GM23248 (cell line): ENCODE results near the gene RRP1. TPM values are rescaled to one million over a fixed set of nuclear protein-coding genes. Genes with fewer than 3 reads are reported as not detected.

Experiments
- DNase-seq: peaks from one replicate; pipeline ENCODE4 v3.0.0-alpha.2; 2015
- H2AFZ ChIP-seq: fragments of 200-600 bp; sonication (generic); 2 replicates; pipeline ENCODE4 v1.6.1; 2016; ENCODE audit warnings: antibody characterized with exemption
- H3F3A ChIP-seq: fragments of 200-600 bp; sonication (generic); 2 replicates; pipeline ENCODE4 v1.6.1; 2016; ENCODE audit warnings: mild to moderate bottlenecking, antibody characterized with exemption, mixed run types; ENCODE audit not compliant: insufficient read depth
- H3K27ac ChIP-seq: fragments of 200-600 bp; sonication (generic); 2 replicates; pipeline ENCODE4 v1.5.1; 2016; ENCODE audit warnings: mild to moderate bottlenecking
- H3K27me3 ChIP-seq: fragments of 200-600 bp; sonication (generic); replicated peaks from 2 replicates; pipeline ENCODE4 v1.6.1; 2016; ENCODE audit warnings: mild to moderate bottlenecking; ENCODE audit not compliant: insufficient read depth
- H3K36me3 ChIP-seq: fragments of 200-600 bp; sonication (generic); 2 replicates; pipeline ENCODE4 v1.6.1; 2016; ENCODE audit warnings: low read depth, mild to moderate bottlenecking
- H3K4me1 ChIP-seq: fragments of 200-600 bp; sonication (generic); 2 replicates; pipeline ENCODE4 v1.6.1; 2016; ENCODE audit warnings: mild to moderate bottlenecking; ENCODE audit not compliant: insufficient read depth
- H3K4me2 ChIP-seq: fragments of 200-600 bp; sonication (generic); one replicate; pipeline ENCODE4 v1.6.1; 2016; ENCODE audit warnings: mild to moderate bottlenecking; ENCODE audit not compliant: unreplicated experiment
- H3K4me3 ChIP-seq: fragments of 200-600 bp; sonication (generic); 2 replicates; pipeline ENCODE4 v1.5.1; 2016; ENCODE audit warnings: mild to moderate bottlenecking
- H3K79me2 ChIP-seq: fragments of 200-600 bp; sonication (generic); 2 replicates; pipeline ENCODE4 v1.6.1; 2016; ENCODE audit warnings: mild to moderate bottlenecking; ENCODE audit not compliant: insufficient read depth
- H3K9ac ChIP-seq: fragments of 200-600 bp; sonication (generic); 2 replicates; pipeline ENCODE4 v1.6.1; 2016; ENCODE audit warnings: mild to moderate bottlenecking
- H3K9me2 ChIP-seq: fragments of 200-600 bp; sonication (generic); 2 replicates; pipeline ENCODE4 v1.6.1; 2016; ENCODE audit warnings: mixed run types, mild to moderate bottlenecking, moderate library complexity; ENCODE audit not compliant: insufficient read depth
- H3K9me3 ChIP-seq: fragments of 200-600 bp; sonication (generic); one replicate; pipeline ENCODE4 v1.6.1; 2017; ENCODE audit warnings: low read depth
- H4K20me1 ChIP-seq: fragments of 200-600 bp; sonication (generic); 2 replicates; pipeline ENCODE4 v1.6.0; 2016; ENCODE audit not compliant: insufficient read depth
- EZH2 ChIP-seq: fragments of 200-600 bp; sonication (generic); IDR thresholded peaks from 2 replicates; pipeline ENCODE4 v1.6.1; 2018; ENCODE audit warnings: antibody characterized with exemption, mild to moderate bottlenecking; ENCODE audit not compliant: insufficient read depth, poor library complexity, severe bottlenecking
- EZH2phosphoT487 ChIP-seq: fragments of 200-600 bp; sonication (generic); IDR thresholded peaks from 2 replicates; pipeline ENCODE4 v1.6.1; 2018; ENCODE audit warnings: antibody characterized with exemption, moderate library complexity, mild to moderate bottlenecking, low read depth; ENCODE audit not compliant: insufficient read depth
- WGBS, 2 experiments: methylation state at CpG; one replicate each; pipeline ENCODE4 v1.1.6; 2015 to 2017; ENCODE audit warnings: low lambda C conversion rate in 2 of 2, low coverage in 1 of 2; ENCODE audit errors: missing lambda C conversion rate in 2 of 2; 5-methylcytosine and 5-hydroxymethylcytosine counted together
- in situ Hi-C: fragments of 300-500 bp; cut with MboI; formaldehyde crosslinking; loops from 2 replicates; pipeline ENCODE4 v1.15.0; 2020
- polyA plus RNA-seq: library from polyadenylated mRNA; unstranded; fragments of >200 nt; fragmentation: Nextera tagmentation; extraction: Ambion mirVana; gene quantifications from 2 replicates; pipeline ENCODE4 v1.2.1, GENCODE V29; 2016
- total RNA-seq: library from RNA; depleted of rRNA; stranded (reverse); fragments of >200 nt; shearing (Covaris generic); gene quantifications from 2 replicates; pipeline ENCODE4 v1.2.3, GENCODE V29; 2014

The RRP1 gene
- total and polyA plus RNA-seq, 2 experiments from 2014 or later: 17.6 to 22.3 TPM

DNA sequence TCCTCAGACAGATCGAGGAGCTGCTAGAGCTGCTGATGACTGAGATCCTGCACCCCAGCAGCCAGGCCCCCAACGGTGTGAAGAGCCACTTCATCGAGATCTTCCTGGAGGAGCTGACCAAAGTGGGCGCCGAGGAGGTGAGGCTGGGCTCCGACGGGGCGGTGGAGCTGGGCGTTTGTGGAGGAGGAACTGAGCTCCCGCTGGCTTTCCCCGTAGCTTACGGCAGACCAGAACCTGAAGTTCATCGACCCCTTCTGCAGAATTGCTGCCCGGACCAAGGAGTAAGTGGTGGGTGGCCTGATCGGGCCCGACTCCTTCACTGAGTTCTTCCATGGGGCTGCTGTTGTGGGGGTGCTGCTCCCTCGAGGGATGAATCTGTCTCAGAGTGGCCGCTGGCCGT is 8.0 kb downstream of the RRP1 start:
- in situ Hi-C loops: no loop called here
- Histone ChIP-seq H3K9me3 (no peaks in the 10 kb centered on the region), H3K4me1 (no peaks in the 10 kb centered on the region), H3K36me3 (peaks cover 14% of the 10 kb centered on the region; the same call in 1 of the 2 replicates), H3K4me3 (no peak overlapping the region), H3F3A (no peaks in the 10 kb centered on the region), H2AFZ (no peak overlapping the region), H3K9me2 (no peaks in the 10 kb centered on the region), H3K4me2 (no peak overlapping the region), H3K27me3 (no peaks in the 10 kb centered on the region), H3K27ac (no peak overlapping the region), H3K79me2 (peaks cover 33% of the 10 kb centered on the region), H3K9ac (no peak overlapping the region), H4K20me1 (no peaks in the 10 kb centered on the region)
- TF ChIP-seq EZH2phosphoT487: no peak
- TF ChIP-seq EZH2: no peak
- WGBS, 2 experiments: 96% methylated on average over 19 of the region's 19 CpGs
- DNase-seq: no peak

DNA sequence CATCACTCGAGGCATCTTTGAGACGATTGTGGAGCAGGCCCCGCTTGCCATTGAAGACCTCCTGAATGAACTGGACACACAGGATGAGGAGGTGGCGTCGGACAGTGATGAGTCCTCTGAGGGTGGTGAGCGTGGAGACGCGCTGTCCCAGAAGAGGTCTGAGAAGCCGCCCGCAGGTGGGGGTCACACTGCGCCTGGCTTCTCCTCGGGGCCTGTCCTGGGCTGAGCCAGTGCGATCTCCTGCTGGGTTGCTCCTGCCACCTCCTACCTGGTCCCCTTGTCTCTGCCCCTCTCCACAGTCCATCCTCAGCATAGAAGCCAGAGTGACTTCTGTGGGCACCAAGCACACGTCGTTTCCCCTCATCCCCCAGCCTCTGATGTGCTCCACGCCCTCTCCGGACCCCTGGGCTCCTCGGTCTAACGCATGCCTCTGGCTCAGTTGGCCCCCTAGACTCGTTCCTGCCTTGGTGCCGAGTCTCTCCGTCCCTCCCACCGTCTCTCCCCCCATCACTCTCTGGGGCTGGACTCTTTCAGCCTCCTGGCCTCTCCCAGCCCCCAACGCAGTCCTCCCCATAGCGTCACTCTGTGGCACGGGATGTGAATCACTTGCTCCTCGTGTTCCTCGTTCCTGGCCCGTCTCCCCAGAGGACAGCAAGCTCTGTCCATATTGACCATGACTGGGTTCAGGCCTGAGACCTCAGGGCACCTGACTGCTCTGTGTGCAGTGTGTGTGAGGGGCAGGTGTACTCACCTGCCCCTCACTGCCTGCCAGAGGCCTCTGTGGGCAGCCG is 8.7 kb downstream of the RRP1 start:
- in situ Hi-C loops: no loop called here
- H3K27ac ChIP-seq: no peak overlapping the region
- no peak overlapping the region for H3K4me3 ChIP-seq
- H3K36me3 ChIP-seq: peaks cover 10% of the 10 kb centered on the region; the same call in 1 of the 2 replicates
- H3K27me3 ChIP-seq: no peaks in the 10 kb centered on the region
- no peaks in the 10 kb centered on the region for H3K9me3 ChIP-seq
- no peaks in the 10 kb centered on the region for H3K9me2 ChIP-seq
- no peak for TF ChIP-seq EZH2phosphoT487
- TF ChIP-seq EZH2: no peak
- H4K20me1 ChIP-seq: no peaks in the 10 kb centered on the region
- H3K4me1 ChIP-seq: no peaks in the 10 kb centered on the region
- no peak for DNase-seq
- no peak overlapping the region for H2AFZ ChIP-seq
- H3F3A ChIP-seq: no peaks in the 10 kb centered on the region
- H3K4me2 ChIP-seq: no peak overlapping the region
- H3K79me2 ChIP-seq: peaks cover 26% of the 10 kb centered on the region
- WGBS, 2 experiments: 87 to 90% methylated on average over 30 of the region's 30 CpGs
- no peak overlapping the region for H3K9ac ChIP-seq

DNA sequence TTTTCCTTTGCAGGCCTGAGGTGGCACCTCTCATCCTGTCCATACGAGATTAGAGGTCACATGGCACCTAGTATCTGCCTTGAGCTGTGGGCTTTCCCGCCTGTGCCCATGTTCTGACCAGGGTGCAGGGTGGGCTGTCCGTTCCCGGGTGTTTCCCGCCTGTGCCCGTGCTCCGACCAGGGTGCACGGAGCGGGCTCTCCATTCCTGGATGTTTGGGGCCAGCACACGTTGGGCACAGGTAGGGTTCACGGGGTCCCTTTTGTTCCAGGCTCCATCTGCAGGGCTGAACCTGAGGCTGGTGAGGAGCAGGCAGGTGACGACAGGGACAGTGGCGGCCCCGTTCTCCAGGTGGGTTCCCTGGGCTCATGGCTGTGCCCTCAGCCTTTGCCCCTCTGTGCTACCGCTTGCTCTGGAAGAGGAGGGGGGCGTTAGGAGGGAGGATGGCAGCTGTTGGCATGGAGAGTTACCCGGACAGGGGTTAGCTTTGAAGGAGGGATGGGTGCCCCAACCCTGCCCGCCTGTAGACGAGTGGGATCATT is 10.0 kb downstream of the RRP1 start:
- H3F3A ChIP-seq: no peaks in the 10 kb centered on the region
- H4K20me1 ChIP-seq: no peaks in the 10 kb centered on the region
- H2AFZ ChIP-seq: no peak overlapping the region
- no peaks in the 10 kb centered on the region for H3K27me3 ChIP-seq
- no peak for TF ChIP-seq EZH2
- TF ChIP-seq EZH2phosphoT487: no peak
- WGBS, 2 experiments: 93 to 94% methylated on average over 19 of the region's 19 CpGs
- H3K79me2 ChIP-seq: peaks cover 15% of the 10 kb centered on the region; the same call in 1 of the 2 replicates
- no peaks in the 10 kb centered on the region for H3K9me2 ChIP-seq
- H3K27ac ChIP-seq: no peak overlapping the region
- no peak overlapping the region for H3K9ac ChIP-seq
- H3K9me3 ChIP-seq: no peaks in the 10 kb centered on the region
- in situ Hi-C loops: no loop called here
- peaks cover 10% of the 10 kb centered on the region; the same call in 1 of the 2 replicates for H3K36me3 ChIP-seq
- DNase-seq: no peak
- H3K4me3 ChIP-seq: no peak overlapping the region
- H3K4me2 ChIP-seq: no peak overlapping the region
- no peaks in the 10 kb centered on the region for H3K4me1 ChIP-seq

DNA sequence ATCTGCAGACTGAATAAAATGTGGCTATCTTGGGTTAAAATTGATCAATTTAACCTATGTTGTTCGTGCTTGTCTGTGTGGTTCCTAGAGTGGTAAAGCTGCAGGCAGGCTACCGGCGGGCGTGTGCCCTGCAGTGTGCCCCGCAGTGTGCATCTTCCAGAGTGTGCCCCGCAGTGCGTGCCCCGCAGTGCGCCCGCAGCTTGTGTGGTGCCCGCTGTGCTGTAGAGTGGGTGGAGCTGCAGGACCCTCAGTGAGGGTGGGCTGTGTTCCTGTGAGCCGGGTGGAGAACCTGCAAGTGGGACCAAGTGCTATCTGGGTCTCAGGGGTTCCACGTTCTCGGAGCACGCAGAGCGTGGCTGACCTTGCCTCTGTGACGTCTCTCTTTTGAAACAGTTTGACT is 10.7 kb downstream of the RRP1 start:
- Histone ChIP-seq H3K79me2 (peaks cover 10% of the 10 kb centered on the region; the same call in 1 of the 2 replicates), H3K4me2 (no peak overlapping the region), H3K4me1 (no peaks in the 10 kb centered on the region), H4K20me1 (no peaks in the 10 kb centered on the region), H3K9me3 (no peaks in the 10 kb centered on the region), H3F3A (no peaks in the 10 kb centered on the region), H3K36me3 (peaks cover 8% of the 10 kb centered on the region; the same call in 1 of the 2 replicates), H3K27ac (no peak overlapping the region), H3K9ac (no peak overlapping the region), H3K4me3 (no peak overlapping the region), H2AFZ (no peak overlapping the region), H3K27me3 (no peaks in the 10 kb centered on the region), H3K9me2 (no peaks in the 10 kb centered on the region)
- DNase-seq: no peak
- in situ Hi-C loops: no loop called here
- 93 to 94% methylated on average over 17 of the region's 17 CpGs for WGBS, 2 experiments
- no peak for TF ChIP-seq EZH2phosphoT487
- no peak for TF ChIP-seq EZH2
